IPS DF 4.7 (cell line): ENCODE data around the gene STK17B.

Experiments
- DNase-seq: peaks from one replicate; pipeline ENCODE4 v3.0.0-alpha.2; 2013; ENCODE audit warnings: low spot score; ENCODE audit errors: extremely low read depth

The STK17B gene

DNA sequence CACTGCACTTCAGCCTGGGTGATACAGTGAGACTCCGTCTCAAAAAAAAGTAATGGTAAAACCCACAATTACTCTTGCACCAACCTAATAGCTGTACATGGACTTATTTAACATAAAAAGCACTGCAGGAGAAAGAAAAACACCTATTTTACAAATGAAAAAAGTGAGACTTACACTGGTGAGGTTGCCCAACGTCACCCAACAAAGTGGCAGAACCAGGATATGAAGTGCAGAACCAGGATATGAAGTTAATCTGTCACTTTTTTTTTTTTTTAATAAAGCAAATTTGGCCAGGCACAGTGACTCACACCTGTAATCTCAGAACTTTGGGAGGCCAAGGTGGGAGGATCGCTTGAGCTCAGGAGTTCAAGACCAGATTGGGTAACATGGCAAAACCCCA lies 13.5 kb upstream of the STK17B start:
- no peak for DNase-seq

DNA sequence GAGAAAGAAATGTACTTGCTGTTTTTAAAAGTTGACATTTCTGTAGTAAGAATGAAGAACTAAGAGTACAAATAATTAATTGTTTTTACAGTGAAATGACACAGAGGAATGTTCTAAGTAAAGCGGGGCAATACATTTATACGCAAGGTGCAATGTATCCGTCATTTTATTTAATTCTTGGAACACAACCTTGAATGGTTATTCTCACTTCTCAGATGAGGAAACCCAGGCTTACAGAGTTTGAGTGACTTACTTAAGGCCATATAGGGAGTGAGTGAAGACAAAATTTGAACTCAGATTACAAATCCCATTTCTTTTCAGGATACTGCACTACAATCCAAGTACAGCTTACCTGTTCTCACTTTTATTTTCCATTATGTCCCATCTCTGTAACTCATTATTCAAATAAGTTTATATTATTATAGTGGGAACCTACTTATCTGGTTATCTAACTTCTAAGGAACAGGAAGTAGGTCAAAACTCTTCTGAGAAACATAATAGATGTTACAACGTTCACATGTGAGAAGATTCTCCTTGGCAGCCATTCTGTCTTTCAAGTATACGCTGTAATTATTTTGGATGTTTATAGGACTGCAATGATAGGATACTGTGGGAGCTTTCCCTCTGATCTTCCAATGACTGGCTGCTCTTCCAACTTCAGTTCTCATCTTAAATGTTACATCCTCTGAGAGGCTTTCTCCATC lies 12.3 kb upstream of the STK17B start:
- no peak for DNase-seq

DNA sequence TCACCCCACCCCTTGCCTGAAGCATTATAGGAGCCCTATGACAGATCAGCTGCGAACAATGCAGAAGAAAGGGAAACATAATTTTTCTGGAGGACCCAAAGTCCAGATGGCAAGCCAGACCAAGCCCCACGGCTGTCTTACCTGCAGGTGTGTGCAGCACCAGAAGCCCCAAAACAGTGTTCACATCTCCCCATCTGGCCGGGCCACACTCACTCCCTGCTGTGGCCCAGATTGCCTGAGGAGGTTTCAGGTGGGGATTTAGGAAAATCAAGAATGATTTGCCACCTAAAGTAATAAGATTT lies 11.7 kb upstream of the STK17B start:
- no peak for DNase-seq

DNA sequence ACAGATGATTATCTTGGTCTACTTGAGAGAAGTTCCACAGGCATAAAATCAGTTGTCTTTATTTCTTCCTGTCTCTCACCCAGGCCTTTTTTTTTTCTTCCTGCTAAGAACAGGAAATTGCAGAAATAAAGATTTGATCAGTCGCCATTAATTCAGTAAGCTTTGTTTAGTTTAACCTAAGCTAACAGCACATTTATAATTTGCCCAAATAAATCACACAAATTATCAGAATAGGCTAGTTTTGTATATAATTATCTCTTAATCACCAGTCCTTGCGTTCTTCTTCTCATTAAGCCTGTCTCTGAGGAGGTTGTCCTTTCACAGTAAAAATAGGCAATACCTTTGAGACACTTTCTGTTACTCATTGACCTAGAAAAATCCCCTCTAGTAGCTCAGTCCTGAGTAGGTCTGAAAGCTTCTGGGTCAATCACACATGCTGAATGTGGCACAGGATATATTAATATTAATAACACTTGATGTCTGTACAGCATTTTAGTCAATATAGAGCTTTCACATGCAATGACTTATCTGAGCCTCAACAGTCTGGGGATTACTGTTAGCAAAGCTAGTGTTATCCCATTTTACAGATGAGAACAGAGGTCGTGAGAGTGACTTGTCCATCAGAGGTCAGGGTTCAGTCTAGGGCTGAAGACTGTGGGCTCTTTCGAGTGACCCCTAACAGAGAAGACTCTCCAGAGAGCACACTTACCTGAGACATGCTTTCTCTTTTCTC lies 11.2 kb upstream of the STK17B start:
- DNase-seq, result no peak

DNA sequence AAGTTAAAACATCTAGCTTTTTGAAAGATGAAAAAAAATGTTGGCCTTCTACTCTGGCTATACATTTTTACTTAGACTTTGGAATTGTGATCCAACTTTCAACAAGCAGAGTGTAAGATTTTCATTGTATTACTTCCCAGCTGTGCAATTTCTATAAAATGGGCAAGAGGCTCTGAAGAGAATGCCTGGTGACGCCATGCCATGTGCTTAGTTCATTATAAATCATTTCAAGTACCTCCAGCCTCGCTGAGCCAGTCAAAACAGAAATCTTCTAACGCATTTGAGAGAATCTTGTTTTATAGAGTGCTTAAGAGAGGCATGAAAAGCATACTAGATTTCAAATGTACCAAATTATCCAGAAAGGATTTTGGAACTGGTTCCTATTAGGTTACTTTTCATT lies 10.1 kb upstream of the STK17B start:
- DNase-seq, result no peak

DNA sequence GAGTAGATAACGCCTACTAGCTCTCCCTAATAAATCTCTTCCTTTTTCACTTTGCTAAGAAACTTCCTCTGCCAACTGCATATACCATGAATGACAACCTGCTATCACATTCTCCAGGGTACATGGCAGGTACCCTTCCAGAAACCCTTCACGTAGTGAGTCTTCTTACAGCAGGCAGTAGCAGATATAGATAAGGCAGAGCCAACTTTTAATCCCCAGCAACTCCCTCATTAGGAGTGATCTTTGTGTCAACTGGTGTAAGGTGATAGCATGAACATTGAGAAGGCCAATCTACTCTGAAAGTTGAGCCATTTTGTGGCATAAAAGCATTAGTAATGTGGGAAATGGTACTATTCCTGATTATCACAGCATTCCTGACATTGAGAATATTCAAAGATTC lies 5.7 kb upstream of the STK17B start:
- no peak for DNase-seq

DNA sequence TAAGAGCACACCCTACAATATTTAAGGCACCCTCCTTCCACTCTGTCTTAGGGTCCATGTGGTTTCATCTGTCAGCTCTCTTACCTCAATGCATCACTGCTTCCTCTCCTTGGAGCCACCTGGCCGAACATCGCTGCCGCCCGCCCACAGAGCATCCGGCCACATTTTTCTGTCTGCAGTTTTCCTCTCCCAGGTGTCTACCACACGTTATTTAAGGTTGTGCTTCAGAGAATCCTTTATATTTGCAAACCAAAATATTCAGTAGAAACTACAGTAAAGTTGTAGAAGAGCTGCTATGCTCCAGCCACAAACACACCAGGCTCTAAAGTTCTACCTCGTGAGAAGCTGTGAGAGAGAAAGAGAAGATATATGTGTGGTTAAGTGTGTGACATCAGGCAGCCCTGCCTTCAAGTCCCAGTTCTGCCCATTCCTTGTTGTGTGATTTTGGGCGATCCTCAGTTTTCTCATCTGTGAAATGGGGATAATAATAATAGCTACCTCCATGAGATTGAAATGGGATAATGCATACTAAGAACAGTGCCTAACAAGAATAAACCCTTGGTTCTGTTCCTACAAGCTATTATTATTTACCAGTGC lies 4.9 kb upstream of the STK17B start:
- DNase-seq, result no peak

DNA sequence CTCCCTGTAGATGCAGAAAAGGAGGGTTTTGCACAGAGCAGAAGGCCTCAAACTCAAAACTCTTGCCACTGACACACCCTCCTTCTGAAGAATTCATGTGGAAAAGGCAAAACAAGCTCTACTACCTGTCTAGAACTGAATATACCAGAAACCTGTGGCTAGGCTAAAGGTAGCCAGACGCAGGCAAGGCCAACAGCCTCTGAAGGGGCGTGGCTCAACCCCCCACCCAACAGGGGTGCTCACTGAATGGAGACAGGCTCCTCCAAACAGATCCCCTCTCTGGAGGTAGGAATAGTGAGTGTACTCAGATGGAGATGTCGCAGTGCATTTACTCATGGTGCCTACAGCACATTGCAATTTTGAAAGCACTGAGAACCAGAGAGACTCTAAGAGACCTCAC lies 3.0 kb upstream of the STK17B start:
- no peak for DNase-seq

DNA sequence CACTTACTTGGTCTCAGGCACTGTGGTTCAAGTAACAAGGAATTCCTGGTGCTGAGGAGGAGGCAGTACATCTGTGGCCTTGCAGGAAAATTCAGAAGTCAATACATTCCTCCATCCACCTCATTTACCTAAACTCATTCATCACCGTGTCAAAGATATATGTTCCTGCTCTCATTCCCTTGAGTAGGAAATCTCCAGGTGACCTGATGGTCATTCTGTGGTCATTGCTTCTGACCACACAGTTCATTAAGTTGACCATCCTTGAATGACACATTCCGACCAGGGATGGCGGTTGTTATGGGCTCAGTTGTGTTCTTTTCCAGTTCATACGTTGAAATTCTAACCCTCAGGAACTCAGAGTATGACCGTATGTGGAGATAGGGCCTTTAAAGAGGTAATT lies 2.1 kb upstream of the STK17B start:
- no peak for DNase-seq

DNA sequence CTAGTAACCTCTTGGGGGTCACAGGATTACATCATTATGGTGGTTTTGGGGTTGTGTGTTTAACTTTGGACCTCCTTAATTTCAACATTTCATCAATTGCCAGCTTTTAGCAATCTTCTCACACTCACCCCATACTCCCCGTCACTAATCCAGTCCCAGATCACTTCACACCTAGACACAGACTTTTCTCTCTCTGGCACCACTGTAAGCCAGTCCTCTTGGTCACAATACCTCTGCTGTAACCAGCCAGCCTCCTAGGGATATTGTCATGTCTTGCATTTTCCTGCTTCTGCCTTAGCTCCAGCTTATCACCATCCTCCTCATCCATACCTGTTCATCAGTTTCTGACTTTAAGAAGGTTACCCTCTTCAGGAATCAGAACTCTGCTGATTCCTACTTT lies 1.6 kb upstream of the STK17B start:
- no peak for DNase-seq

DNA sequence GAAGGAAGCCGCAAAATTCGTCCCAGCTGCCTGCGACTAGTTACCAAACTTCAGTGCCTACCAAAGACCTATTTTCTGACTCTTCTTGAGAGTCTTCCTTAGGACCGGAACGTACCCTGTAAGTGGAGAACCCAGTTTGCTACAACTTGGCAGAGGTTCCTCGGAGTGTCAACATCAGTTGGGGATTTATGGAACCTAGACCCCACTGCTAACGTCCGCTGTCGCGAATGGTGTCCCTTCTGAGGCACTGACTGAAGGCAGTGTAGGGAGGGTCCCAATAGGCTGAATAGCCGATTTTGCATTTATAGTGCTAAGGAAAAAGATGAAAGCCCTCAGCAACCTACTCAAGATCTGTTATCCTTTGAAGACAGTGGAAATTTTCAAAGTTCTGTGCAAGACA lies 568 bp upstream of the STK17B start:
- no peak for DNase-seq

DNA sequence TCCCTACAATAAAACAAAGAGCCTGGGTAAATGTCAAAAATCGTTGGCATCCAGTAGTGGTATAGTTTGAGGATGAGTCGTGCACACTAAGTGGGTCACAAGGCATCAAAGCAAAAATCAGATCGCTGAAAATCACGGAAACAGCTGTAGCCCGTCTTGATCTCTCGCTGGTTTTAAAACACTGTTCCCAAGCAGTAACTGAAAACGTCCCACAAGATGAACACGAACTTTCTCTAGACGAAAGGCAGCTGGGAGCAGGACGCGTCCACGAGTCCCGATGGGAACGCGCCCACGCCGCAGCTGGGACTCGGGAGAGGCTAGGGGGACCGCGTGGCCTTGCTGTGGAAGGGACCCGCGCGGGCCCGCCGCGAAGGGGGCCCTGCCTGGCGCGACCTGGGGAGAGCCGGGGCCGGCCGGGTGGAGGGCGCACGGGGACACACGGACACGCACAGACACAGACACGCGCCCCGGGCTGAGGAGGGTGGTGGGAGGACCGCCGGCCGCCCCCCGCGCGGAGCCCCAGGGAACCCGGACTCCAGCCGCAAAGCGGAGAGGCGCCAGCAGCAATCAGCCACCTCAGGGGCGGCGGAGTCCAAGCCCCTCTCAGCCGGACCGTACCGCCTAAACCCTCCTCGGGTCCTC lies 651 bp downstream of the STK17B start:
- DNase-seq, result no peak

DNA sequence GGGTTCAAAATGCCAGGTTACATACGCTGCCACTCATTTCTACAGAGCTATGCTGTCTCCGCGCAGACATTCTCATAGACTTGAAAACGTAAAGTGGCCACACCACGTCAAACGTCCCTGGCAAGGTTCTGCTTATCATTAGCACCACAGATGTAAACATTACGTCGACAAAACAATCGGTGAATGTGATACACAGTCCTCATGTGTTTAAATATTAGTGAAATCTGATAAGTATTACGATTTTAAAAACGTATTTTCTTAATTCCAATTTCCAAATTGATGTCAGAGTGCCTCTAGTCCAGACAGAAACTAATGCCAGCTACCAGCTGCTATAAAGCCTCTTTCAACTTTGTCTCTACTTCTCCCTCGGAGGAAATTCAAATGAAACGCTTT lies 1.2 kb downstream of the STK17B start:
- DNase-seq, result no peak

DNA sequence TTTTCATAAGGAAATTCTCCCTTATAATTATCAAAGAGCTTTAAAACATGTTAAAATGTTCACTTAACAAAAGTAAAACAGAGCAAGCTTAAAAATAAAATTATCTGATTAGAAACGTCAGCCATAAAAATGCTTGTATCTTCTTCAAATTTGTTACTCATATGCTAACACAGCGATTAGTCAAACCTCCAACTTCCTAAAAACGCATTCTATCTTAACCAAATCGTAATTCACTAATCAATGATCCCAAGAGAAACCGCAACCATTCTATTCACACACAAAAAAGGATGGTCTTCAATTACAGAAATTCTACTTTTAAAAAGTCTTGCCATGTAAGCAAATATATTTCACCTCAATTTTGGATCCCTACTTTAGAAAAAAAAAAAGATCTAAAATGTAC lies 1.9 kb downstream of the STK17B start:
- no peak for DNase-seq

DNA sequence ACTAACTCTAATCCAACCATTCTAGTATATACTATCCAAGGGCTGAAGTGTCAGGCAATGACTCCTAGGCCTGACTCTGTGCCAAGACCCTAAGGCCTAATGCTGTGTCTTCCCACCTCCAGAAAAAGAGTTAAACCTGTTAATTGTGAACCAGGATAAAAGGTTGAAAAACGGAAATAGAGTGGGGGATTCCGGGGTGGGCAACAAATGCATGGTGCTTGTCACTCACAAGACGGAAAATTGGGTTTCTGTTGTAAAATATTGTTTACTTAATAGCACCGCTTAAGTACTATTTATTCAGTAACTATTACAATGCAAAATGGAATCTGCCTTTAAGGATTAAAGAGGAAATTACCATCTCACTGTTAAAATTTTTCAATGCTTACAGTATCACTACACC lies 3.2 kb downstream of the STK17B start:
- no peak for DNase-seq

DNA sequence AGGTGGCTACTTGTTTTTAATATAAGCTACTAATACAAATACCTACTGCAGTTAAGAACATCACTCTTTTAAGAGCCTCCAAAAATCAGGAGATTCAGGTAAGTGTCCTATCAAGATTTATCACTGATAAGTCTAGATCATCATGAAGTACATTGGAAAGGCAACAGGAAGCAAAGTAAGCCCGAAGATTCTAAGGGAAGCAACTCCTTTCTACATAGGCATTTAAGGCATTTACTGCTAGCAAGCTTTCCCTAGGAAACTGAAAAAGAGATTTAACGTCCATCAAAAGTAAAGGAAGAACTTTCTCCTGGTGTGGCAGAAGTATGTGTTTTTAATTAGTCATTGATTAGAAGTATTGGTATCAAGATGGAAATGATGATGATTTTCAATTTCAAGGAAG lies 3.7 kb downstream of the STK17B start:
- no peak for DNase-seq

DNA sequence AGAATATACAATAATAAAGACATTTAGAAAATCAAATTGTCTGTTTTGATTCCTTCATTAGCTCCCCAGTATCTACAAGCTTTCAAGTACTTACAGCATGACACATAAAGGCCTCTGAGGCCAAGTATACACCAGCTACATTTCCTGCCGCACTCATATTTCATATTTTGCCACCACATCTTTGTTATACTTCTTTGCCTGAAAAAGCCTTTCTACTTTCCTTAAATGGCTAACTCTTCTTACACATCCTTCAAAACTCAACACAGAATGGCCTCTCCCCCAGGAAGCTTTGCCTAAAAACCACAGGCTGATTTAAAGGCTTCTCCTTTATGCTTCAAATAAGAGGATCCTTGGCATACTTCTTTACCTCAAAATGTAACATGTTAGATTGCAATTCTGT lies 4.5 kb downstream of the STK17B start:
- DNase-seq, result no peak

DNA sequence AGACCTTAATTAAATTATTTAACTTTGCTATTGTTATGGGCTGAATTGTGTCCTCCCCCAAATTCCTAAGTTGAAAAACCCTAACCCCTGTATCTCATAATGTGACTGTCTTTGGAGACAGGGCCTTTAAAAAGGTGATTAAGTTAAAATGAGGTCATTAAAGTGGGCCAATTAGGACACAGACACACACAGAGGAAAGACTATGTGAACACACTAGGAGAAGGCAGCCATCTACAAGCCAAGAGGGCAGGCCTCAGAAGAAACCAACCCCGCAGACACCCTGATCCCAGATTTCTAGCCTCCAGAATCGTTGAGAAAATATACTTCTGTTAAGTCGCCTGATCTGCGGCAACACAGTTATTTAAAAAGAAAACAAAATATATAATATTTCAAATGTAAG lies 6.4 kb downstream of the STK17B start:
- no peak for DNase-seq

DNA sequence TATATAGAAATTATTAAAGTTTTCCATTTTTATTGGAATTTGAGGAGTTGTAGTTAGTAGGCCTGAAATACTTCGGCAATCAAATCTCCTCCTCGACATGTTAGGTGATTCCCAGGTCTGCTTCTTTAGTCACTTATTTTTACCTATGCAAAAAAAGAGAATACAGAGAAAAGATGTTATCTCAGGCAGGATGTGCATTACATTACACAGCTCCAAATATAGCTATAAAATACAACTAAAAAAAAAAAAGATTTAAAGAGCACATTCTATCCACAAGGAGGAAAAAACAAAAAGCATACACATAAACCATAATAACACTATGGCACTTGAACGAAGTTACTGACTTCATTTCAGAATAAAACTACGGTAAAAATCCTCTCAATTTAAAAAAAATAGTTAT lies 8.1 kb downstream of the STK17B start:
- DNase-seq, result no peak

DNA sequence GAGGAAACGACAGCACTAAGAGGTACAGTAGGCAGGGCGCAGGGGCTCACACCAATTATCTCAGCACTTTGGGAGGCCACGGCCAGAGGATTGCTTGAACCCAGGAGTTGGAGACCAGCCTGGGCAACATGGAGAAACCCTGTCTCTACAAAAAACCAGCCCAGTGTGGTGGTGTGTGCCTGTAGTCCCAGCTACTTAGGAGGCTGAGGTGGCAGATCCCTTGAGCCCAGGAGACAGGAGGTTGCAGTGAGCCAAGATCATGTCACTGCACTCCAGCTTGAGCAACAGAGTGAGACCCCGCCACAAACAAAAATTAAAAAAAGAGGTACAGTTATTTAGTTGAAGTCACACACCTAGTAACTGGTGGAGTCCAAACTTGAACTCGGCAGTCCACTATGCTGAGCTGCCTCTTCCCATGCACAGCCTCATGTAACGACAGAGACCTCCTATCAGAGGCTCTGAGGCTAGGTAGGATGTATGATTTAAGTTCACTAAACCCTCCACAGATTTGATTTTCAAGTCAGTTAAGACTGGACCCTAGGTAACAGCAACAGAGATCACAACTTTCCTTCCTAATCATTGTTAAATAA lies 8.7 kb downstream of the STK17B start:
- DNase-seq, result no peak

DNA sequence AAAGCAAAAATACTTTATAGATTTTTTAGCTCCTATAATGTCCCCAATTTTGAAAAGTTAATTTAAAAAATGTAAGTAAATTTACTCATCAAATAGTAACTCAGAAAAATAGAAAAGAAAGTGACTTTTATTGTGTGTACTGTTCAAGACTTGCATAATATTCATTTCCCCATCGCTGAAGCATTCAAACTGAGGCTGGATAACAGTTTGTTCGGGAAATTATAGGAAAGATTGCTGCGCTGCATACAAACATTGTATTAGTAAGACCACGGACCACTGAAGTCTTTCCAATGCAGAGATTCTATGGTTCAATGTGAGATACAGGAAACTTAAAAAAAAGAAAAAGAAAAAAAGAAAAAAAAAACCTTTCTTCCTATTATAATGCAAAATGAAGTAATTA lies 10.4 kb downstream of the STK17B start:
- no peak for DNase-seq

DNA sequence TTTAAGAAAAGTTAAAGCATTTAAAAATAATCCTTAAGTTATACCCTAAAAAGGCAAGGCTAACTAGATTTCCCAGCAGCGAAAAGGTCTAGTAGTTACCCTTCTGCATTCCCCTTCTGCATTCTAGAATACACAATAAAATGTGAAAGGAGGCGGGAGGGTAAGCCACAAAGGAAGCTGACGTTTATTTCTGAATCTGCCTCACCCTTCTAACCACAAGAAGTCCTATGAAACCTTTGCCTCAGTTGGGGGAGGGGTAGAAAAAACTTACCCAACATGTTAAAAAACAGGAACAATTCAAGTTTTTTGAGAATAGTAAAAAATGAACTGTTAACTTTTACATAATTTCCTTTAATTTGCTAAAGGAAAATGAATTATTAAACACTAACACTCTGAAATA lies 11.3 kb downstream of the STK17B start:
- no peak for DNase-seq
